Measurements from ENCODE around the gene C11orf97. TPM values are rescaled to one million over a fixed set of nuclear protein-coding genes. Genes with fewer than 3 reads are reported as not detected.
A peak's percentile ranks its signal among the peaks of the same experiment; 100 is the strongest.

Gene C11orf97
- total and polyA plus RNA-seq, 9 of the 15 experiments (the other 6 are each of a cell fraction or from before 2014, with no cell fraction given): not detected

DNA sequence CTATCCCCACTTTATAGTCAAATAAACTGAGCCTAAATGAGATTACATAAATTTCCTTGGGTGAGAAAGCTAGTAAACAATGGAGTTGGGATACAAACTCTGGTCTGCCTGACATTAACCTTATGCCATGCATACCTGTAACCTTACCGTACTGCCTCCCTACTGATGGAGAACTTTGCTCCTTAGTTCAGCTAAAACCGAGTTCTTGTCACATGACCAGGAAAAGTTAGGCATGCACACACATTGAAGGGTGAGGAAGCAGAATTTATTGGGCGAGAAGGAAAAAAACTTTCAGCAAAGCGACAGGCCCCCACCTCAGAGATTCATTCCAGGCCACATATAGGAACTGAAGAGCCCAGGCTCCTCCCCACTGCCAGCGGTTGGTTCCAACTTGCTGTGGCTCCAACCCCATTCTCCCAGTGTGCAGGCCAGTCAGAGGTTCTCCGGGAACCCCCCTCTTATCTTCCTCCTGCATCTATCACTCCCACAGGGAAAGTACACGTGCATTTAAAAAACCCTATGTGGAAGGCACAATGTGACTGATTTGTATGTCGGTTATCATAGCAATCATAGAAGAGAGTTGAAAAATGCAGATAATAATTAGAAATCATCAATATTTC is 51.7 kb downstream of the C11orf97 start (continued):
- TF ChIP-seq, protein P1, sequence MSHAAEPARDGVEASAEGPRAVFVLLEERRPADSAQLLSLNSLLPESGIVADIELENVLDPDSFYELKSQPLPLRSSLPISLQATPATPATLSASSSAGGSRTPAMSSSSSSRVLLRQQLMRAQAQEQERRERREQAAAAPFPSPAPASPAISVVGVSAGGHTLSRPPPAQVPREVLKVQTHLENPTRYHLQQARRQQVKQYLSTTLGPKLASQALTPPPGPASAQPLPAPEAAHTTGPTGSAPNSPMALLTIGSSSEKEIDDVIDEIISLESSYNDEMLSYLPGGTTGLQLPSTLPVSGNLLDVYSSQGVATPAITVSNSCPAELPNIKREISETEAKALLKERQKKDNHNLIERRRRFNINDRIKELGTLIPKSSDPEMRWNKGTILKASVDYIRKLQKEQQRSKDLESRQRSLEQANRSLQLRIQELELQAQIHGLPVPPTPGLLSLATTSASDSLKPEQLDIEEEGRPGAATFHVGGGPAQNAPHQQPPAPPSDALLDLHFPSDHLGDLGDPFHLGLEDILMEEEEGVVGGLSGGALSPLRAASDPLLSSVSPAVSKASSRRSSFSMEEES (CRISPR knock-in tag; IDR thresholded peaks at IDR 0.05): peak; percentile 76
- TF ChIP-seq NEUROD1 (IDR thresholded peaks at IDR 0.05; ENCODE audit: borderline replicate concordance, low read depth, low read length, partially characterized antibody) (no peak), TBP (optimal IDR thresholded peaks at IDR 0.05; ENCODE audit: low read depth, low read length) (peak; percentile 4), FOSL1 (tag; conservative IDR thresholded peaks at IDR 0.05) (peak; percentile 4; the same call in 1 of the 2 replicates), SMAD3 (CRISPR knock-in tag; conservative IDR thresholded peaks at IDR 0.05) (no peak), TFAM (CRISPR knock-in tag; conservative IDR thresholded peaks at IDR 0.05) (no peak)
- TF ChIP-seq, protein P2, sequence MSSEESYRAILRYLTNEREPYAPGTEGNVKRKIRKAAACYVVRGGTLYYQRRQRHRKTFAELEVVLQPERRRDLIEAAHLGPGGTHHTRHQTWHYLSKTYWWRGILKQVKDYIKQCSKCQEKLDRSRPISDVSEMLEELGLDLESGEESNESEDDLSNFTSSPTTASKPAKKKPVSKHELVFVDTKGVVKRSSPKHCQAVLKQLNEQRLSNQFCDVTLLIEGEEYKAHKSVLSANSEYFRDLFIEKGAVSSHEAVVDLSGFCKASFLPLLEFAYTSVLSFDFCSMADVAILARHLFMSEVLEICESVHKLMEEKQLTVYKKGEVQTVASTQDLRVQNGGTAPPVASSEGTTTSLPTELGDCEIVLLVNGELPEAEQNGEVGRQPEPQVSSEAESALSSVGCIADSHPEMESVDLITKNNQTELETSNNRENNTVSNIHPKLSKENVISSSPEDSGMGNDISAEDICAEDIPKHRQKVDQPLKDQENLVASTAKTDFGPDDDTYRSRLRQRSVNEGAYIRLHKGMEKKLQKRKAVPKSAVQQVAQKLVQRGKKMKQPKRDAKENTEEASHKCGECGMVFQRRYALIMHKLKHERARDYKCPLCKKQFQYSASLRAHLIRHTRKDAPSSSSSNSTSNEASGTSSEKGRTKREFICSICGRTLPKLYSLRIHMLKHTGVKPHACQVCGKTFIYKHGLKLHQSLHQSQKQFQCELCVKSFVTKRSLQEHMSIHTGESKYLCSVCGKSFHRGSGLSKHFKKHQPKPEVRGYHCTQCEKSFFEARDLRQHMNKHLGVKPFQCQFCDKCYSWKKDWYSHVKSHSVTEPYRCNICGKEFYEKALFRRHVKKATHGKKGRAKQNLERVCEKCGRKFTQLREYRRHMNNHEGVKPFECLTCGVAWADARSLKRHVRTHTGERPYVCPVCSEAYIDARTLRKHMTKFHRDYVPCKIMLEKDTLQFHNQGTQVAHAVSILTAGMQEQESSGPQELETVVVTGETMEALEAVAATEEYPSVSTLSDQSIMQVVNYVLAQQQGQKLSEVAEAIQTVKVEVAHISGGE (CRISPR knock-in tag; IDR thresholded peaks at IDR 0.05): no peak
- TF ChIP-seq, protein P3, sequence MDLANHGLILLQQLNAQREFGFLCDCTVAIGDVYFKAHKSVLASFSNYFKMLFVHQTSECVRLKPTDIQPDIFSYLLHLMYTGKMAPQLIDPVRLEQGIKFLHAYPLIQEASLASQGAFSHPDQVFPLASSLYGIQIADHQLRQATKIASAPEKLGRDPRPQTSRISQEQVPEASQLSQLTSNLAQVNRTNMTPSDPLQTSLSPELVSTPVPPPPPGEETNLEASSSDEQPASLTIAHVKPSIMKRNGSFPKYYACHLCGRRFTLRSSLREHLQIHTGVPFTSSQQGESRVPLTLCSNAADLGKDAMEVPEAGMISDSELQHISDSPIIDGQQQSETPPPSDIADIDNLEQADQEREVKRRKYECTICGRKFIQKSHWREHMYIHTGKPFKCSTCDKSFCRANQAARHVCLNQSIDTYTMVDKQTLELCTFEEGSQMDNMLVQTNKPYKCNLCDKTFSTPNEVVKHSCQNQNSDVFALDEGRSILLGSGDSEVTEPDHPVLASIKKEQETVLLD (IDR thresholded peaks at IDR 0.05): no peak
- TF ChIP-seq, protein P4, sequence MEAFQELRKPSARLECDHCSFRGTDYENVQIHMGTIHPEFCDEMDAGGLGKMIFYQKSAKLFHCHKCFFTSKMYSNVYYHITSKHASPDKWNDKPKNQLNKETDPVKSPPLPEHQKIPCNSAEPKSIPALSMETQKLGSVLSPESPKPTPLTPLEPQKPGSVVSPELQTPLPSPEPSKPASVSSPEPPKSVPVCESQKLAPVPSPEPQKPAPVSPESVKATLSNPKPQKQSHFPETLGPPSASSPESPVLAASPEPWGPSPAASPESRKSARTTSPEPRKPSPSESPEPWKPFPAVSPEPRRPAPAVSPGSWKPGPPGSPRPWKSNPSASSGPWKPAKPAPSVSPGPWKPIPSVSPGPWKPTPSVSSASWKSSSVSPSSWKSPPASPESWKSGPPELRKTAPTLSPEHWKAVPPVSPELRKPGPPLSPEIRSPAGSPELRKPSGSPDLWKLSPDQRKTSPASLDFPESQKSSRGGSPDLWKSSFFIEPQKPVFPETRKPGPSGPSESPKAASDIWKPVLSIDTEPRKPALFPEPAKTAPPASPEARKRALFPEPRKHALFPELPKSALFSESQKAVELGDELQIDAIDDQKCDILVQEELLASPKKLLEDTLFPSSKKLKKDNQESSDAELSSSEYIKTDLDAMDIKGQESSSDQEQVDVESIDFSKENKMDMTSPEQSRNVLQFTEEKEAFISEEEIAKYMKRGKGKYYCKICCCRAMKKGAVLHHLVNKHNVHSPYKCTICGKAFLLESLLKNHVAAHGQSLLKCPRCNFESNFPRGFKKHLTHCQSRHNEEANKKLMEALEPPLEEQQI (IDR thresholded peaks at IDR 0.05): no peak
- TF ChIP-seq, protein P5, sequence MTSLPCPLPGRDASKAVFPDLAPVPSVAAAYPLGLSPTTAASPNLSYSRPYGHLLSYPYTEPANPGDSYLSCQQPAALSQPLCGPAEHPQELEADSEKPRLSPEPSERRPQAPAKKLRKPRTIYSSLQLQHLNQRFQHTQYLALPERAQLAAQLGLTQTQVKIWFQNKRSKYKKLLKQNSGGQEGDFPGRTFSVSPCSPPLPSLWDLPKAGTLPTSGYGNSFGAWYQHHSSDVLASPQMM (CRISPR knock-in tag; IDR thresholded peaks at IDR 0.05): no peak
